ENCODE results near the gene PKP4. TPM values are rescaled to one million over a fixed set of nuclear protein-coding genes. Genes with fewer than 3 reads are reported as not detected.

The PKP4 gene
- total and polyA plus RNA-seq, 9 of the 15 experiments (the other 6 are each of a cell fraction or from before 2014, with no cell fraction given) = 24.6 to 99.1 (median 74.0) TPM

DNA sequence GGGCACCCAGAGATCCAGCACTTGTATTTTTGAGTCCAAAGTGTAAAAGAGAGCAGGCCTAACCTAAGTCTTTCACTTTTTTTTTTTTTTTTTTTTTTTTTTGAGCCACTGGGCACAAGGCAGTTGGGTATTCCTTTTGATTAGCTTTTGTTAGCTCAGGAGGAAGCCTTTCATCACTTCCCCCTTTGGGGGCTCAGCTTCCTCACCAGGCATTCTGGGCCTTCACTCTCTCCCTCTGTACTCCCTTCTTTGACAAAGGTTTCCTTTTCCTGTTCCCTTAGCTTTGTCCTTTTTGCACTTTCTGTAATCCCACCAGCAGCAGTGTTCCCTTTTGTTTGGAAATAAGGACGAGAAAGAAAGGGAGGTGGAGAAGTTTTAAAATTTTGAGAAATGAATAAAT is 88.2 kb downstream of the PKP4 start:
- Histone ChIP-seq H3K36me3 (ENCODE audit: control insufficient read depth, insufficient read depth, low read length) (peaks cover 48% of the 10 kb centered on the region; the same call in 2 of the 3 replicates), H3K27ac (ENCODE audit: extremely low read depth, low read depth, low read length) (no peak overlapping the region), H3K4me2 (ENCODE audit: insufficient read depth, low read length) (no peak overlapping the region), H2AFZ (ENCODE audit: low read depth, low read length) (no peak overlapping the region), H3K4me3 (no peak overlapping the region), H3K27me3 (ENCODE audit: control insufficient read depth in 2 of 2, insufficient read depth in 2 of 2, low read length in 2 of 2) (no peaks in the 10 kb centered on the region), H3K79me2 (ENCODE audit: control insufficient read depth, insufficient read depth, low read length) (no peaks in the 10 kb centered on the region), H3K9me3 (replicated peaks; ENCODE audit: control insufficient read depth, insufficient read depth, low read depth, low read length) (no peaks in the 10 kb centered on the region), H3K9me1 (ENCODE audit: control insufficient read depth, insufficient read depth, low read length) (no peaks in the 10 kb centered on the region), H3K9ac (ENCODE audit: insufficient read depth in 1 of 2, low read depth in 2 of 2, low read length in 2 of 2) (no peak overlapping the region), H4K20me1 (replicated peaks; ENCODE audit: control insufficient read depth, insufficient read depth, low read length) (no peaks in the 10 kb centered on the region), H3K4me1 (replicated peaks in 1 of 2; ENCODE audit: control insufficient read depth in 2 of 2, insufficient read depth in 2 of 2, low read length in 2 of 2) (no peaks in the 10 kb centered on the region)
- DNase-seq (ENCODE audit: extremely low read depth in 1 of 4, low spot score in 3 of 4) (no peak), FAIRE-seq (no peak), ATAC-seq (no peak)
- TF ChIP-seq FIP1L1 (IDR thresholded peaks at IDR 0.05; ENCODE audit: low read depth, low read length, poor library complexity, severe bottlenecking) = no peak
- TF ChIP-seq TAF9B (IDR thresholded peaks at IDR 0.05; ENCODE audit: partially characterized antibody) = no peak
- no peak for TF ChIP-seq TOE1 (IDR thresholded peaks at IDR 0.05; ENCODE audit: borderline replicate concordance)
- TF ChIP-seq TOE1 (CRISPR knock-in tag; IDR thresholded peaks at IDR 0.05; ENCODE audit: borderline replicate concordance, low read depth) = no peak
- TF ChIP-seq SETDB1 (IDR thresholded peaks at IDR 0.05; ENCODE audit: low read length) = no peak
- no peak for TF ChIP-seq NCOA6 (IDR thresholded peaks at IDR 0.05)
- TF ChIP-seq SNAPC5 (CRISPR knock-in tag; IDR thresholded peaks at IDR 0.05) = no peak
- no peak for TF ChIP-seq KAT2B (IDR thresholded peaks at IDR 0.05; ENCODE audit: low read depth, low read length)
- no peak for TF ChIP-seq RAD21 (CRISPR knock-in tag; conservative IDR thresholded peaks at IDR 0.05 in 1 of 2, IDR thresholded peaks at IDR 0.05 in 1 of 2)
- in situ Hi-C loops (cut with MboI) = no loop called here
- intact Hi-C loops (cut with micrococcal nuclease) = no loop called here
- 75% methylated on average over 1 of the region's 1 CpG for WGBS (ENCODE audit: insufficient coverage, low coverage, missing lambda C conversion rate)
- ChIA-PET CTCF (ENCODE audit: low intra/inter-chr PET ratio) (no interaction called here), POLR2A (no interaction called here)
- no TSS peak for BruUV-seq (replicated peaks)
